BLaER1 treated with 17β-estradiol and CSF1 and Interleukin-3, amounts not matched to agents 10 nM and 100 nM (cell line): ENCODE measurements around the gene FAM110D.
A peak's percentile ranks its signal among the peaks of the same experiment; 100 is the strongest.

ENCODE experiments used
- H3K27ac ChIP-seq, 11 experiments: shearing (Covaris generic); formaldehyde crosslinking; 2 replicates each; pipeline ENCODE4 v1.8.1; 2022
- H3K27me3 ChIP-seq, 11 experiments: shearing (Covaris generic); formaldehyde crosslinking; 2 replicates each; pipeline ENCODE4 v1.8.1; 2022
- H3K36me3 ChIP-seq, 11 experiments: shearing (Covaris generic); formaldehyde crosslinking; 2 replicates each; pipeline ENCODE4 v1.8.1; 2022
- H3K4me1 ChIP-seq, 10 experiments: shearing (Covaris generic); formaldehyde crosslinking; 2 replicates each; pipeline ENCODE4 v1.8.1; 2022
- H3K4me2 ChIP-seq, 11 experiments: shearing (Covaris generic); formaldehyde crosslinking; 2 replicates each; pipeline ENCODE4 v1.8.1; 2022
- H3K4me3 ChIP-seq, 10 experiments: shearing (Covaris generic); formaldehyde crosslinking; 2 replicates each; pipeline ENCODE4 v1.8.1; 2022
- H3K9ac ChIP-seq, 11 experiments: shearing (Covaris generic); formaldehyde crosslinking; 2 replicates each; pipeline ENCODE4 v1.8.1; 2022
- H3K9me3 ChIP-seq, 11 experiments: shearing (Covaris generic); formaldehyde crosslinking; replicated peaks in 1 of 11; 2 replicates each; pipeline ENCODE4 v1.8.1; 2022
- H4K20me1 ChIP-seq, 11 experiments: shearing (Covaris generic); formaldehyde crosslinking; 2 replicates each; pipeline ENCODE4 v1.8.1; 2022
- Cebpa-rat ChIP-seq, 11 experiments: shearing (Covaris generic); IDR thresholded peaks; 2 replicates each; pipeline ENCODE4 v1.8.1; 2022

Gene FAM110D

DNA sequence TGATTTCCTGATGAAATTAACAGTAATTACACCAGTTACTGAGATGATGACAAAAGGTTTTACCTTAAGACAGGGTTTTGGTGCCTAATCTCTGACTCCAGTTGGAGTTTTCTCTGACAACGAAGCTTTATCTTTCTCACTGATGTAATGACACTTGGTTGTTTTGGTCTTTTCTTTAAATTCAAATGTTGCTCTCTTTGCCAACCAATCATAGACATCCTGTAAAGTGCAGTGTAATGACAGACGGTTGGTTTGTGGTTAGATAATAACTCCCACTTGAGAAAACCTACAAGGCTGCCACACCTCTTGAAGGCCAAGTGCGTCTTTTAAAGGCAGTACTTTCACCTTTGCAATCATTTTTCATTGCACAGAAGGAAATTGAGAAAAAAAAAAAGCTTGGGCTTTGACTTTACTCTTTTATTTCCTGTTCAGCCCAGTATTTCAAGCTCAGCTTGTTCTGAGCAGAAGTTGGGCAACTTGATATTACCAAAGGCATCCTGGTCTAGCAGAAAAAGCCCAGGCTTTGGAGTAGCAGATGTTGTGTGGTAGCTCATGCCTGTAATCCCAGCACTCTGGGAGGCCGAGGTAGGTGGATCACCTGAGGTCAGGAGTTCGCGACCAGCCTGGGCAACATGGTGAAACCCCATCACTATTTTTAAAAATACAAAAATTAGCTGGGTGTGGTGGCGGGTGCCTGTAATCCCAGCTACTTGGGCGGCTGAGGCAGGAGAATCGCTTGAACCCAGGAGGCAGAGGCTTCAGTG lies 32.4 kb upstream of the FAM110D start:
- peaks cover 0 to 30% (median 10%) of the 10 kb centered on the region in 11 experiments; a peak in 11 of 22 replicates for H3K36me3 ChIP-seq
- H3K4me3 ChIP-seq, result peak overlapping the region in 4 of 10 experiments; percentile 14 to 35 (median 21); a peak in 6 of 20 replicates
- peak in 9 of 11 experiments; percentile 74 to 95 (median 83); a peak in 17 of 22 replicates for TF ChIP-seq Cebpa-rat (IDR thresholded peaks at IDR 0.05)
- peak overlapping the region; percentile 76 to 88 (median 78) for H3K4me2 ChIP-seq
- H4K20me1 ChIP-seq, result no peaks in the 10 kb centered on the region
- H3K9me3 ChIP-seq, result no peaks in the 10 kb centered on the region
- H3K9ac ChIP-seq, result peak overlapping the region in 10 of 11 experiments; percentile 39 to 73 (median 66); a peak in 19 of 22 replicates
- H3K27me3 ChIP-seq, result no peaks in the 10 kb centered on the region
- H3K4me1 ChIP-seq, result peaks cover 49 to 78% (median 60%) of the 10 kb centered on the region in 10 experiments
- peak overlapping the region in 10 of 11 experiments; percentile 37 to 90 (median 84); a peak in 20 of 22 replicates for H3K27ac ChIP-seq

DNA sequence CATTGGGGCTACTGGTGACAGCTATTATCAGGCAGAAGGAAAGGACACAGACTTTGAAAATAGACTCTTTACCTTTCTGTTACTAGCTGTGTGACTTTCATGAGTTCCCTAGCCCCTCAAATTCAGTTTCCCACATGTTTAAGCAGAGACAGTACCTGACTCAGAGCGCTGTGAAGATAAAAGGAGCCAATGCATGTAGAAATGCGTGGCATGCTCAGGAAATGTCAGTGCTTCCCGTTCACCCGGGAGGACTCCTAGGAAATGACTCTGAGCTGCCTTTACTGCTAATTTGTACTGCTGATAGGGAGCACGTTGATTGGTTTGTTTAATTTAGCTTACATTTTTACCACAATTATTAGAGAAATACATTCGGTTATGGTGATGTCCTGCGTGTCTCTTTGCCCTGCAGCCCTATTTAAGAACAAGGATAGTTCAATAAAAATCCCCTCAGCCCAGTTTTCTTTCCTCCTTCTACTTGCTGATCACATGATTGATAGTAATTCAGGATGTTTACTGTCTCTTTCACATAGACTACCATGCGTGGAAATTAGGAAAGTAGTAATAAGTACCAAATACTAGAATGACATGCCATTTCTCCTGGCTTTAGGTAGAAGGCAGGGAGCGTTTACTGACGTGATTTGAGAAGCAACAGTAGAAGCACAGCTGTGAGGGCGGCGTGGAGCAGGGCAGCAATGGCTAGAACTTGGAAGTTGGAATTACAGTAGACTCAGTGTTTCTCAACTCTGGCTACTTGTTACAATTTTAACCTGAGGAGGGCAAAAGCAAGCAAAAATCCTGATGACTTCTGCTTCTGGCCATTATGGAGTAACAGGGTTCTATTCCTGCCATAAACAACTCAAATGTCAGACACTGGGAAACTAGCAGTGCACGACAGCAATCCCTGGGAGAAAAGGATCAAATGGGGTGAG lies 31.4 kb upstream of the FAM110D start:
- H3K9me3 ChIP-seq, result no peaks in the 10 kb centered on the region
- peak overlapping the region in 4 of 10 experiments; percentile 4 to 35 (median 20); a peak in 3 of 20 replicates for H3K4me3 ChIP-seq
- H3K9ac ChIP-seq, result peak overlapping the region in 10 of 11 experiments; percentile 25 to 73 (median 66); a peak in 20 of 22 replicates
- no peak for TF ChIP-seq Cebpa-rat (IDR thresholded peaks at IDR 0.05)
- H4K20me1 ChIP-seq, result no peaks in the 10 kb centered on the region
- H3K4me1 ChIP-seq, result peaks cover 41 to 68% (median 50%) of the 10 kb centered on the region in 10 experiments
- H3K27me3 ChIP-seq, result no peaks in the 10 kb centered on the region
- peak overlapping the region; percentile 76 to 88 (median 78) for H3K4me2 ChIP-seq
- H3K27ac ChIP-seq, result peak overlapping the region in 10 of 11 experiments; percentile 37 to 90 (median 84); a peak in 19 of 22 replicates
- peaks cover 0 to 21% (median 8%) of the 10 kb centered on the region in 11 experiments; a peak in 11 of 22 replicates for H3K36me3 ChIP-seq

GRCh38 chr1:26129778-26130177 lies 29.1 kb upstream of the FAM110D start:
- Histone ChIP-seq H3K9ac (no peak overlapping the region), H3K4me1 (peaks cover 35 to 46% (median 40%) of the 10 kb centered on the region in 10 experiments), H3K27me3 (no peaks in the 10 kb centered on the region), H3K9me3 (peaks cover 3 to 9% (median 5%) of the 10 kb centered on the region in 11 experiments; a peak in 19 of 22 replicates), H3K27ac (no peak overlapping the region), H4K20me1 (no peaks in the 10 kb centered on the region), H3K36me3 (no peaks in the 10 kb centered on the region), H3K4me3 (no peak overlapping the region), H3K4me2 (no peak overlapping the region)
- no peak for TF ChIP-seq Cebpa-rat (IDR thresholded peaks at IDR 0.05)

GRCh38 chr1:26130695-26131094 lies 28.2 kb upstream of the FAM110D start:
- no peak for TF ChIP-seq Cebpa-rat (IDR thresholded peaks at IDR 0.05)
- Histone ChIP-seq H3K9ac (no peak overlapping the region), H3K27me3 (no peaks in the 10 kb centered on the region), H3K4me3 (no peak overlapping the region), H3K4me1 (peaks cover 28 to 36% (median 31%) of the 10 kb centered on the region in 10 experiments), H3K9me3 (peaks cover 7 to 14% (median 10%) of the 10 kb centered on the region in 11 experiments; a peak in 20 of 22 replicates), H4K20me1 (no peaks in the 10 kb centered on the region), H3K36me3 (no peaks in the 10 kb centered on the region), H3K27ac (no peak overlapping the region), H3K4me2 (no peak overlapping the region)

GRCh38 chr1:26132128-26132833 lies 26.6 kb upstream of the FAM110D start:
- Histone ChIP-seq H3K36me3 (no peaks in the 10 kb centered on the region), H3K27me3 (no peaks in the 10 kb centered on the region), H3K9ac (no peak overlapping the region), H4K20me1 (no peaks in the 10 kb centered on the region), H3K4me2 (no peak overlapping the region), H3K27ac (no peak overlapping the region), H3K4me3 (no peak overlapping the region), H3K4me1 (peaks cover 13 to 21% (median 18%) of the 10 kb centered on the region in 10 experiments), H3K9me3 (peaks cover 7 to 14% (median 10%) of the 10 kb centered on the region in 11 experiments; a peak in 20 of 22 replicates)
- TF ChIP-seq Cebpa-rat (IDR thresholded peaks at IDR 0.05), result no peak

- Histone ChIP-seq H3K4me3 (no peak overlapping the region), H4K20me1 (no peaks in the 10 kb centered on the region), H3K4me2 (no peak overlapping the region), H3K27me3 (no peaks in the 10 kb centered on the region), H3K4me1 (peaks cover 8 to 20% (median 15%) of the 10 kb centered on the region in 10 experiments), H3K27ac (no peak overlapping the region), H3K9ac (no peak overlapping the region), H3K9me3 (peaks cover 7 to 14% (median 10%) of the 10 kb centered on the region in 11 experiments; a peak in 20 of 22 replicates), H3K36me3 (no peaks in the 10 kb centered on the region)
- no peak for TF ChIP-seq Cebpa-rat (IDR thresholded peaks at IDR 0.05)
These were observed 26.1 kb upstream of the FAM110D start for GRCh38 chr1:26132834-26133167.

- H3K9me3 ChIP-seq, result peaks cover 7 to 14% (median 10%) of the 10 kb centered on the region in 11 experiments; a peak in 20 of 22 replicates
- no peak overlapping the region for H3K4me3 ChIP-seq
- no peak overlapping the region for H3K4me2 ChIP-seq
- H3K36me3 ChIP-seq, result no peaks in the 10 kb centered on the region
- peaks cover 0 to 23% (median 14%) of the 10 kb centered on the region in 10 experiments; a peak in 13 of 20 replicates for H3K4me1 ChIP-seq
- H3K9ac ChIP-seq, result no peak overlapping the region
- no peak overlapping the region for H3K27ac ChIP-seq
- no peaks in the 10 kb centered on the region for H4K20me1 ChIP-seq
- TF ChIP-seq Cebpa-rat (IDR thresholded peaks at IDR 0.05), result no peak
- no peaks in the 10 kb centered on the region for H3K27me3 ChIP-seq
These were observed 24.4 kb upstream of the FAM110D start for GRCh38 chr1:26134466-26134865.

- Histone ChIP-seq H3K4me3 (no peak overlapping the region), H3K4me2 (peak overlapping the region in 8 of 11 experiments; percentile 5 to 37 (median 15); a peak in 10 of 22 replicates), H3K27me3 (no peaks in the 10 kb centered on the region), H3K36me3 (no peaks in the 10 kb centered on the region), H3K9ac (no peak overlapping the region), H3K4me1 (peaks cover 8 to 28% (median 18%) of the 10 kb centered on the region in 10 experiments; a peak in 18 of 20 replicates), H3K27ac (peak overlapping the region in 2 of 11 experiments; percentile 17 to 31; a peak in 3 of 22 replicates), H3K9me3 (peaks cover 5 to 13% (median 8%) of the 10 kb centered on the region in 11 experiments; a peak in 20 of 22 replicates), H4K20me1 (no peaks in the 10 kb centered on the region)
- TF ChIP-seq Cebpa-rat (IDR thresholded peaks at IDR 0.05), result peak in 1 of 11 experiments; percentile 49; a peak in 2 of 22 replicates
These were observed 19.8 kb upstream of the FAM110D start for GRCh38 chr1:26138974-26139558.
